AG09309 (cell line): ENCODE results near the gene BEND7.

ENCODE experiments used
- DNase-seq: peaks from one replicate; pipeline ENCODE4 v3.0.0-alpha.2; 2010; ENCODE audit warnings: low read depth
- H3K4me3 ChIP-seq: 2 replicates; pipeline ENCODE4 v1.5.1; 2011; ENCODE audit warnings: mild to moderate bottlenecking, low read depth, low read length, moderate library complexity; ENCODE audit not compliant: control insufficient read depth
- TF ChIP-seq, protein P1 (sequence below): IDR thresholded peaks from 2 replicates; pipeline ENCODE4 v1.5.1; 2011; ENCODE audit warnings: mild to moderate bottlenecking, low read depth, low read length, inconsistent platforms; ENCODE audit not compliant: insufficient read depth, control insufficient read depth; ENCODE audit errors: missing control alignments

Gene BEND7

DNA sequence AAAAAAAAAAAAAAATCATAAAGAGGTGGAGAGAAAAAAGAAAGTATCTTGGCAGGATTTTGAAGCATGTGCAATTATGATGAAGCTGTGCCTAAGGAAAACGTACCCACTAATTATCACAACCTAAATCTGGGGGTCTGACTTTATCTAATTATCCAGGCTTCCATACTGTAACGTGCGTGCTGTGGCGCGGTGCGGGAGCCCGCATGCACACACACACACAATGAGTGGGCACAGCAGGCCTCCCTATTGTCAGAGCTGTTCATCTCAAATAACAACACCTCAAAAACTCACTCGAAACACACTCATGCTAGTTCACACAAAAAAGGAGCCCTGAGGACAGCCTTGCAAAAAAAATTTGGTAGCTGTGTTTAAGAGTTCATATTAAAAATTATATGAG, 31.9 kb downstream of the BEND7 start:
- TF ChIP-seq, protein P1, sequence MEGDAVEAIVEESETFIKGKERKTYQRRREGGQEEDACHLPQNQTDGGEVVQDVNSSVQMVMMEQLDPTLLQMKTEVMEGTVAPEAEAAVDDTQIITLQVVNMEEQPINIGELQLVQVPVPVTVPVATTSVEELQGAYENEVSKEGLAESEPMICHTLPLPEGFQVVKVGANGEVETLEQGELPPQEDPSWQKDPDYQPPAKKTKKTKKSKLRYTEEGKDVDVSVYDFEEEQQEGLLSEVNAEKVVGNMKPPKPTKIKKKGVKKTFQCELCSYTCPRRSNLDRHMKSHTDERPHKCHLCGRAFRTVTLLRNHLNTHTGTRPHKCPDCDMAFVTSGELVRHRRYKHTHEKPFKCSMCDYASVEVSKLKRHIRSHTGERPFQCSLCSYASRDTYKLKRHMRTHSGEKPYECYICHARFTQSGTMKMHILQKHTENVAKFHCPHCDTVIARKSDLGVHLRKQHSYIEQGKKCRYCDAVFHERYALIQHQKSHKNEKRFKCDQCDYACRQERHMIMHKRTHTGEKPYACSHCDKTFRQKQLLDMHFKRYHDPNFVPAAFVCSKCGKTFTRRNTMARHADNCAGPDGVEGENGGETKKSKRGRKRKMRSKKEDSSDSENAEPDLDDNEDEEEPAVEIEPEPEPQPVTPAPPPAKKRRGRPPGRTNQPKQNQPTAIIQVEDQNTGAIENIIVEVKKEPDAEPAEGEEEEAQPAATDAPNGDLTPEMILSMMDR: no peak
- H3K4me3 ChIP-seq: no peak overlapping the region
- no peak for DNase-seq

DNA sequence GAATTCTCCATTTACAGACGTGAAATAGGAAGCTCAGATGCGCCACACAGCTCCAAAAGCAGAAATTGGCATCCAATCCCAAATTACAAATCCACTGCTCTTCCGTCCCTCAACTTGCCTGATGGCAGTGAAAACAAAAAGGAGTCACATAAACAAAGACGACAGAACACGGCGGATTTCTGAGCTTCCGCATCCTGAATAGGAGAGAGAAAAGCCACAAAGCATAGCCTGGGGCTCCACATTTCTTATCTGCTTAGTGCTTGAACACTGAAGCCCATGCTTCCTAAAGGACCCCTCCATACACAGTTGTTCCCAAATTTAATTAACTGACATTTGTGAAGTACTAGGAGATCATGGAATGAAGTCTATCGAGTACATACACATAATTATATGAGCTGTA, 32.6 kb downstream of the BEND7 start:
- TF ChIP-seq, protein P1: no peak
- no peak overlapping the region for H3K4me3 ChIP-seq
- DNase-seq: no peak

DNA sequence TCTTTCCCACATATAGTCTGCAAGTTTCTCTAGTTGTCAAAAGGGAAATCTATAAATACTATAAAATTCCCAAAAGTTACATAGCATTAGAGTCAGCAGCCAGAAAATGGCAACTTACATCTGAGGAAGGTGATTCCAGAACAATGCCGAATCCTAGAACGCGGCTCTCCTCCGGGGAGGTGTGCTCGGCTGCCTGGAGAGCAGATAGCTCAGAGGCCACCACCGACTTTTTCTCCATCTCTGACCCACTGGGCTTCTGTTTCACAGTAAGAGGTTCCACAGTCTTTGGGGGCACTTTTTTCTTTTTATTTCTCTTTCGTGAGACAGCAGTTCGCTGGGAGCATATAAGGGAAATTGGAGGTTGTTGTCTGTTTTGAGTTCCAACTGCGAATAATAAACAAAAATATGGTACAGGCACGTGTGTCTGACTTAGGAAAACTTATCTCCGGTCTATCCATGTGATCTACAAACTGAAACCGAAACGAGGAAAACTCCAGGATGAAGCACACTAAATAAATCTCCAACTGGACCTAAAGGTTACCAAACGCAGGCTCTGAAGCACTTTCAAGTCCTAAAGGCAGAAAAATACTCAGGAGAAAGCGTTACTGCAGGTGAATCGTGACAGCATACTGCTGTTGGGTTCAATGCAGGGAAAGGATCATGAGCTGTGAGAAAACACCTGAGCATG, 36.2 kb downstream of the BEND7 start:
- no peak overlapping the region for H3K4me3 ChIP-seq
- DNase-seq: no peak
- TF ChIP-seq, protein P1: no peak

DNA sequence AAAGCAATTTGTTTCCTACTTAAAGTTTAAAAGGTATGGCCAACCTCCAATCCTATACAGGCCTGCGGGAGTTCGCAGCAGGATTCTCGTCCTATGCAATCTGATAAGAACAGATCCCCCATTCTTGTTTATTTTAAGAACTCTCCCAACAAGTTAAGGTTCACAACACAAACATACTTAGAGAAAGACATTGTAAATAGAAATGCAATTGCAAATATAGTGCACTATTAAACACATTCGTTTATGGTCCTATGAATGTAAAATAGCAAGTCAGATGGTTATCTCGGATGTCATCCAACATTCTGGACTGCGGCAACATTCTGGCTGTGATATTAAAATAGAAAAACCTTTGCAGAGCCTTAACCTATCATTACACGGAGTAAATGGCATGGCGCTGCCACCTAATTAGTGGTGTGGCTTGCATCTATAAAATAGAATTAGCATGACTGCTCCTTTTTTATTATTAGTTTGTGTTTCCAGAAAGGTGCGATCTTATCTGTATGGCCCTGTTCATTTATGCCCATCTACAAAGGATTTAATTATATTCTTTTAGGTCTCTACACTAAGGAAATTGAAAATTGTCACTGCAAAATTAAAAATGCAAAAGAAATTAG, 37.0 kb downstream of the BEND7 start:
- TF ChIP-seq, protein P1: no peak
- no peak overlapping the region for H3K4me3 ChIP-seq
- no peak for DNase-seq

DNA sequence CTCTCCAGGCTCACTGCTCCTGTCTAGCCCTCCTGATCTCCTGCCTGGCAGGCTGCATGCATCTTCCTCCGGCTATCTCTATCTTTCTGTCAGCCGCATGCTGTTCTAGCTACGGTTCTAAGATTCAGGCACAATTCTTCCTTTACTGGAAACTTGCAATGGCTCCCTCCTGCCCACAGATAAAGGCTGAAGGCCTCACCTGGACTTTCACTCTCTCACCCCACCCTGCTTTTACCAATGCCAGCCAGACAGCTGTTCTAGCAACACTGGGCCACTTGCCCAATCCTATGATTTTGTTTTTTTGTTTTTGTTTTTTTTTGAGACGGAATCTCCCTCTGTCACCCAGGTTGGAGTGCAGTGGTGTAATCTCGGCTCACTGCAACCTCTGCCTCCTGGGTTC, 38.3 kb downstream of the BEND7 start:
- no peak for DNase-seq
- TF ChIP-seq, protein P1: no peak
- H3K4me3 ChIP-seq: no peak overlapping the region

DNA sequence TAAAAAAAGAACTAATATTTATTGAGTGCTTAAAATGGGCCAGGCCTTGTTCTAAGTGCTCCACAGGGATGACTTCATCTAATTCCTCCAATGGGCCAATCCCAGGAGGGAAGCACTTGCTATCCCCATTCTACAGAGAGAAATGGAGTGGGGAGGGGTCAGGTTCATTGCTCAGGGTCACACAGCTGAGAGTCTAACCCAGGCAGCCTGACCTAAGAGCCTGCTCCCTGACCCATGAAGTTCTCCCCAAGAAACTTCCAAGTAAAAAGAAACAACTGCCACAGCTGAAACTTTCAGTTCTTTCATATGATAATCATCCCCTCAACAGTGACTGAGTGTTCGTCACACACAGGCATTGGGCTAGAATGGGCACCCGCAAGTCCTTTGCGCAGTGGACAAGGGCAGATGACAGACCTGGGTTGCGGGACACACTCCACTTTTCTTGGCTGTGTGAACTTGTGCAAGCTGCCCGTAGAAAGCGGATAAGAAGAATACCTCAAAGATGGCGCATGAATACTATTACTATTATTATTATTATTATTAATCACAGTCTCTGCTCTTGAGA, 39.7 kb downstream of the BEND7 start:
- TF ChIP-seq, protein P1: no peak
- no peak for DNase-seq
- no peak overlapping the region for H3K4me3 ChIP-seq
